Common myeloid progenitor, CD34-positive (primary cell): ENCODE data around the gene CYP4V2.

Experiments
- CTCF ChIA-PET: fragments of 350-600 bp; sonication (Branson Sonifier 250); formaldehyde crosslinking; loops from one replicate; lab custom pipeline; 2021; ENCODE audit warnings: antibody characterized with exemption; lab: Charles Lee
- POLR2A ChIA-PET: fragments of 350-600 bp; sonication (Branson Sonifier 250); formaldehyde crosslinking; loops from one replicate; lab custom pipeline; 2021; ENCODE audit warnings: antibody characterized with exemption; lab: Charles Lee
- DNase-seq, 3 donors: peaks; one replicate each; pipeline versions ENCODE4 v3.0.0 to v3.0.0-alpha.2; 2013
- H3K27ac ChIP-seq, 2 experiments: 1 replicate in 1 of 2; 2 replicates in 1 of 2; pipeline ENCODE4 v1.7.0; 2013; ENCODE audit warnings: inconsistent platforms in 2 of 2, low read length in 2 of 2, mild to moderate bottlenecking in 2 of 2, low read depth in 1 of 2, moderate library complexity in 1 of 2; ENCODE audit not compliant: severe bottlenecking in 2 of 2, insufficient read depth in 1 of 2, poor library complexity in 1 of 2
- H3K27me3 ChIP-seq, 5 experiments: replicated peaks in 2 of 5; 1 replicate in 3 of 5; 2 replicates in 2 of 5; pipeline versions ENCODE4 v1.6.1 to v1.7.0; 2013; ENCODE audit warnings: low read length in 4 of 5, mild to moderate bottlenecking in 2 of 5, moderate library complexity in 2 of 5, inconsistent platforms in 1 of 5; ENCODE audit not compliant: insufficient read depth in 5 of 5, control insufficient read depth in 4 of 5
- H3K36me3 ChIP-seq, 4 experiments: 1 replicate in 2 of 4; 2 replicates in 2 of 4; pipeline versions ENCODE4 v1.6.1 to v1.7.0; 2013; ENCODE audit warnings: low read length in 3 of 4, control low read depth in 1 of 4, mild to moderate bottlenecking in 1 of 4; ENCODE audit not compliant: control insufficient read depth in 4 of 4, insufficient read depth in 4 of 4
- H3K4me1 ChIP-seq, 4 experiments: 1 replicate in 3 of 4; 2 replicates in 1 of 4; pipeline versions ENCODE4 v1.6.1 to v1.7.1; 2013; ENCODE audit warnings: low read length in 3 of 4, mild to moderate bottlenecking in 3 of 4, control low read depth in 1 of 4, inconsistent platforms in 1 of 4, moderate library complexity in 1 of 4; ENCODE audit not compliant: control insufficient read depth in 4 of 4, insufficient read depth in 4 of 4; ENCODE audit errors: control extremely low read depth in 1 of 4
- H3K4me3 ChIP-seq, 7 experiments: 1 replicate in 4 of 7; 2 replicates in 3 of 7; pipeline versions ENCODE4 v1.5.1 to v1.7.0; 2013; ENCODE audit warnings: mild to moderate bottlenecking in 7 of 7, low read length in 6 of 7, moderate library complexity in 6 of 7, inconsistent platforms in 2 of 7, low read depth in 2 of 7, control low read depth in 1 of 7; ENCODE audit not compliant: insufficient read depth in 4 of 7, control insufficient read depth in 1 of 7; ENCODE audit errors: extremely low read depth in 1 of 7
- H3K9me3 ChIP-seq, 5 experiments: 1 replicate in 4 of 5; 2 replicates in 1 of 5; pipeline versions ENCODE4 v1.6.1 to v1.7.1; 2013; ENCODE audit warnings: low read length in 4 of 5, mild to moderate bottlenecking in 2 of 5, inconsistent platforms in 1 of 5, low read depth in 1 of 5, moderate library complexity in 1 of 5; ENCODE audit not compliant: control insufficient read depth in 4 of 5, insufficient read depth in 2 of 5; ENCODE audit errors: control extremely low read depth in 1 of 5
- WGBS: methylation state at CpG from one replicate; pipeline ENCODE4 v1.1.5; 2013; ENCODE audit not compliant: insufficient coverage; 5-methylcytosine and 5-hydroxymethylcytosine counted together

Gene CYP4V2

DNA sequence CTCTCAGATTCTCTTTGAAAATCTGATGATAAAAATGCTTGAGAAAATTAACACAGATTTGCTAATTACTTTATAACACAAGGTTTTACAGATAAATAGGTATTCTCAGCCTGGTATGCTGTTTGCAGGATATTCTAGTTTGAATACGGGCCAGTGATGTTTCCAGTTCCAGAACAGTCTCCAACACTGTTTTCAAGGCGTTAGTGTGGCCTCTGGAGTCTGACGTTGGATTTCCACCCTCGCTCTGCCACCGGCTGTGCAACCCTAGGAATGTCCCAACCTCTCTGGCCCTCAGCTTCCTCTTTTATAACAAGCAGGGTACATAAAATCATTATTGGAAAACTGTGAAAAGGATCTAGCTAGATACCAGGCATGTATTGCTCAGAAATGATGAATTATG lies 23.8 kb upstream of the CYP4V2 start:
- no peaks in the 10 kb centered on the region for H3K4me1 ChIP-seq
- H3K4me3 ChIP-seq = no peak overlapping the region
- ChIA-PET CTCF (no interaction called here), POLR2A (no interaction called here)
- no peak overlapping the region for H3K27ac ChIP-seq
- DNase-seq = no peak
- no peaks in the 10 kb centered on the region for H3K9me3 ChIP-seq
- H3K36me3 ChIP-seq = no peaks in the 10 kb centered on the region
- peaks cover 0 to 6% (median 0%) of the 10 kb centered on the region in 5 experiments for H3K27me3 ChIP-seq
- 100% methylated on average over 3 of the region's 5 CpGs for WGBS

DNA sequence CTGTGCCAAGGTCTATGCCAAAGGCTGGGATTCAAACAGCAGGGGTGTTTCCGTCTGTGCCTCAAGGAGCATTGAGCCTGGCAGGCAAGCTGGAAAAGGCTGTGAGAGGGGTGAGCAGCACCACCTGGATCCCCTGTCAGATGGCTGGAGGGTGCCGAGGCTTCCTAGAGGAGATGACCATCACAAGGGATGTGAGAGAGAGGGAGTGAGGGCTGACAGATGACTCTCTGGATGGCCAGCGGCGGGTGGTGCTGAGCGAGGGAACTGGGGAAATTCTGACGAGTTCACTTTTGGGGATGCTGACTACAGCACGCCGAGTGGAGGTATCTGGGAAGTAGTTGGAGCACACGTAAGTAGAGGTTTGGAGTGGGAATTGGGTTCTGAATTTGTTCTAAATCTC lies 22.6 kb upstream of the CYP4V2 start:
- peaks cover 0 to 2% (median 0%) of the 10 kb centered on the region in 5 experiments for H3K27me3 ChIP-seq
- H3K4me1 ChIP-seq = no peaks in the 10 kb centered on the region
- no peak for DNase-seq
- H3K36me3 ChIP-seq = no peaks in the 10 kb centered on the region
- WGBS = 100% methylated on average over 3 of the region's 9 CpGs
- H3K27ac ChIP-seq = no peak overlapping the region
- ChIA-PET POLR2A (interaction anchor here (0.7 kb wide), 1 partner anchor 93 kb away, joined by 3 read pairs; no protein-coding TSS in a partner anchor), CTCF (no interaction called here)
- no peaks in the 10 kb centered on the region for H3K9me3 ChIP-seq
- H3K4me3 ChIP-seq = no peak overlapping the region

DNA sequence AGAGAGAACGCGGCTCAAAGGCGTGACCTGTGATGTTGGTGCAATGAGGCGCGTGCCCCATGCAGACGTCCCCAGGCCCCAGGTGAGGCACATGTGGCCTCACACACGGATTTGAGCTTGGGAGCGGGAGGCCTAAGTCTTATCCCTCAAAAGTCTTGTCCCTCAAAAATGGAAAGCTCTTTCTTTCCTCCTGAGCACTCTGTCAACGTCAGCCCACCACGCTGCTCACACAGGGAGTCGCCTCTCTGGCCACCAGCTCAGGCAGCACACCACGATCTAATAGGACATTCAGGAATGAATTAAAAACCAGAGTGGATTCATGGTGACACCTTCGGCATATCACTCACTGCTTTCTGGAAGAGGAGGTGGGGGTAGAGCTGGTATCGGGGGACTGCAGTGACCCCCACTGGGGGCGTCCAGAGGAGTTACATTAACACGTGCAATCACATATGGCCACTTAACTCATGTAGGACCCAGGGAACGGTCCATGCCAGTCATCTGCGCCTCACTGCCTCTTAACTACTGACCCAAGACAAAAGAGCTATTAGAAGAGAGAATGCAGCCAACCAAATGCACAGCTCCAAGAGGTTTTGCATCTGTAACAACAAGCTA lies 21.9 kb upstream of the CYP4V2 start:
- 98% methylated on average over 18 of the region's 18 CpGs for WGBS
- Histone ChIP-seq H3K4me1 (no peaks in the 10 kb centered on the region), H3K27me3 (peaks cover 0 to 2% (median 0%) of the 10 kb centered on the region in 5 experiments), H3K4me3 (no peak overlapping the region), H3K27ac (no peak overlapping the region), H3K9me3 (no peaks in the 10 kb centered on the region), H3K36me3 (no peaks in the 10 kb centered on the region)
- no peak for DNase-seq
- ChIA-PET POLR2A (interaction anchor here (0.7 kb wide), 1 partner anchor 94 kb away, joined by 3 read pairs; no protein-coding TSS in a partner anchor), CTCF (interaction anchor here (0.6 kb wide), 1 partner anchor 15 kb away, joined by 3 read pairs; no protein-coding TSS in a partner anchor)

DNA sequence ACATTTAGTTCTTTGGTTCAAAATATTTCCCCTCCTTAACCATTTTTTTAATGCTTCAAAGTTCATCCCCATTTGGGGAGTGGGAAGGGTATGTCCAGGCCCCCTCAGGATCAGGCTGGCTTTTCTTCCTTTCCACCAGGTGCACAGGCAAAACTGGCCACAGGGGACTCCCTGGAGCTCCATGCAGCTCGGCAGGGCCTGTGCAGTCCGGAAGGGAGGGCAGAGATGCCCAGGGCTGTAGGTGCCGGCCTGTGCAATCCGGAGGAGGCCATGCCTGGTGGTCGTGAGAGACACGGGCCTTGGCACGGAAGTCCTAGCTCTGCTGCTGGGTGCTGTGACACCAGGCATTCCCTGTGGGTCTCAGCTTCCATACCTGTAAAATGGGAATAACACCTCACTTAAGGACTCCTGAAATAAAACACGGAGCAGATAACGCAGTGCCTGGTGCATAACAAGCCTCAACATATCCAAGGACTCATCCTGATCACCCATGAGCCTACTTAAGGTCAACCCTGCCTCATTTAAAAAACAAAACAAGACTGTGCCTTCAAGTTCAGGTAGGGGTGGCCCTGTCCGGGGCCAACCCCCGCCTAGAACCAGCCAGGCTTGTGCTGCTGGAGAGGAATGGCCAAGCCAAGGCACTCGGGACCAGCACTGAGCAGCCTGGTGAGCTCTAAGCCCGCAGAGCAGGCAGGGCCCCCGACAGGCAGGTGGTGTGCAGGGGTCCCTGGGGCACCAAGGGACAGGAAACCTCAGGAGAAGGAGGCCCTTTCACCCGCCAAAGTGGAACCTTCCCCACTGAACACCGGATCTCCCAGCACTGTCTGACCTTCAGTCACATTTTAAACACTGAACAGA lies 21.2 kb upstream of the CYP4V2 start:
- H3K36me3 ChIP-seq = no peaks in the 10 kb centered on the region
- CTCF ChIA-PET = interaction anchor here (0.6 kb wide), 1 partner anchor 14 kb away, joined by 3 read pairs; no protein-coding TSS in a partner anchor
- no peak for DNase-seq
- no peaks in the 10 kb centered on the region for H3K4me1 ChIP-seq
- no peak overlapping the region for H3K4me3 ChIP-seq
- H3K27me3 ChIP-seq = no peaks in the 10 kb centered on the region
- H3K9me3 ChIP-seq = no peaks in the 10 kb centered on the region
- H3K27ac ChIP-seq = no peak overlapping the region
- POLR2A ChIA-PET = no interaction called here
- whole genome bisulfite sequencing = 93% methylated on average over 13 of the region's 16 CpGs

DNA sequence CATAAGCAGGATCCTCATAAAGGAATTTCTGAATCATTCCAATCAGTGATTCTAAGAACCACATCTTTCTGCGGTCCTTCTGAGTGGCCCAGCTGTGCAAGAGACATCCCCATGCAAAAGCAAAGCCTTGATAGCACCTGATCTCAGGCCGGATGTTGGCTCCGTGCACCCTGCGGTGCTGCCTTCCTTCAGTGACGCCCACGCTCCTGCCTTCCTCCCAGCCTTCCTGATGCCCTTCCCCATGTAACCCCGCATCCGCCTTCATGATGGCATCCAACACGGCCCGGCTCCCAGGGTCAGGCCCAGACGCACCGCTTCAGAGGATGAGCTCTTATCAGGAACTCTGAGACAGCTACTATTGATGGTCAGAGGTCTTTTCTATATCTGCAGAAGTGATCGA lies 20.4 kb upstream of the CYP4V2 start:
- no peak overlapping the region for H3K4me3 ChIP-seq
- H3K27ac ChIP-seq = no peak overlapping the region
- H3K36me3 ChIP-seq = no peaks in the 10 kb centered on the region
- POLR2A ChIA-PET = no interaction called here
- no peaks in the 10 kb centered on the region for H3K4me1 ChIP-seq
- no peaks in the 10 kb centered on the region for H3K9me3 ChIP-seq
- no peaks in the 10 kb centered on the region for H3K27me3 ChIP-seq
- CTCF ChIA-PET = no interaction called here
- no peak for DNase-seq
- over 99% methylated on average over 7 of the region's 13 CpGs for WGBS

DNA sequence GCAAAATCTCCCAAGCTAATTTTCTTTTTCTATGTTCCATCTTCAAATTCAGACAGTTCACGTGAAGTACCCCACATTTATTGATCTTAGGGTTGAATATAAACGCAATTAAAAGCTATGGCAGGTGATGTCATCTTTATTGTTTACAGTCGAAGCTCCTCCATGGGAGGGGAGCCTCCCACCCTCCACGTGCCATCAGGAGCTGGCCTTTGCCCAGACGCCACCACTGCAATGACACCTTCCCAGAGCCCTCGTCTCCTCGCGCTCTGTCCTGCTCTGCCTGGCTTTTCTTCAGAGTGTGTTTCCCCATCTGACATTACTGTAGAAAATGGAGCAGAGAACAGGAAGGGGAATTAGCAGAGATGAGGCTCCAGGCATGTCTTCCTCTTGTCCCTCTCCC lies 18.8 kb upstream of the CYP4V2 start:
- Histone ChIP-seq H3K27ac (no peak overlapping the region), H3K27me3 (no peaks in the 10 kb centered on the region), H3K4me3 (no peak overlapping the region), H3K4me1 (no peaks in the 10 kb centered on the region), H3K36me3 (no peaks in the 10 kb centered on the region), H3K9me3 (no peaks in the 10 kb centered on the region)
- ChIA-PET POLR2A (interaction anchor here (0.6 kb wide), 1 partner anchor 646 kb away, joined by 3 read pairs; no protein-coding TSS in a partner anchor), CTCF (no interaction called here)
- DNase-seq = no peak
- 100% methylated on average over 2 of the region's 8 CpGs for WGBS

DNA sequence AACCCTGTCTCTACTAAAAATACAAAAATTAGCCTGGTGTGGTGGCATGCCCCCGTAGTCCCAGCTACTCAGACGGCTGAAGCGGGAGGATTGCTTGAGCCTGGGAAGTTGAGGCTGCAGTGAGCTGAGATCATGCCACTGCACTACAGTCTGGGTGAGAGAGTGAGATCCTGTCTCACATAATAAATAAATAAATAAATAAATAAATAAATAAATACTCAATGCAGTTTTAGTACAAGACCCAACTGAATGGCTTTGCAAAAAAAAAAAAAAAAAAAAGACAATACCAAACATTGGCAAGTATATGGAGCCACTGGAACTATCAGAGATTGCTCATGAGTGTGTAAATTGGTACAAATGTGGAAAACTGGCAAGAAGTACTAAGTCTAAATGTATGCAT lies 3.3 kb upstream of the CYP4V2 start:
- POLR2A ChIA-PET = no interaction called here
- CTCF ChIA-PET = no interaction called here
- Histone ChIP-seq H3K9me3 (no peaks in the 10 kb centered on the region), H3K36me3 (no peaks in the 10 kb centered on the region), H3K4me3 (no peak overlapping the region), H3K27ac (no peak overlapping the region), H3K27me3 (no peaks in the 10 kb centered on the region), H3K4me1 (peaks cover 8 to 28% (median 21%) of the 10 kb centered on the region in 4 experiments)
- no CpG with 5 or more reads among the region's 3 CpGs for WGBS
- DNase-seq = no peak
